Measurements from ENCODE around the gene GREB1L. TPM values are rescaled to one million over a fixed set of nuclear protein-coding genes. Genes with fewer than 3 reads are reported as not detected.

The GREB1L gene
- total RNA-seq (not detected), polyA plus RNA-seq (under 1 TPM in 2 of 4 donors, not detected in 2; 0.05 to 0.10 TPM)

- peaks cover 5% of the 10 kb centered on the region for H3K4me1 ChIP-seq (ENCODE audit: control insufficient read depth, insufficient read depth, low read length, poor library complexity, severe bottlenecking)
- Mint-ChIP-seq H3K27me3 (peaks cover 54% of the 10 kb centered on the region), H3K36me3 (no peaks in the 10 kb centered on the region), H3K4me3 (peak within 1 kb of the TSS in 1 of 4 donors; percentile 50), H3K27ac (no peak within 1 kb of the TSS), H3K4me1 (peaks cover 0 to 10% (median 2%) of the 10 kb centered on the region in 4 donors), H3K9me3 (peaks cover 0 to 4% (median 0%) of the 10 kb centered on the region in 7 donors)
- H3K36me3 ChIP-seq (ENCODE audit: control insufficient read depth, insufficient read depth, low read length) = no peaks in the 10 kb centered on the region
- peaks cover 24% of the 10 kb centered on the region for H3K27me3 ChIP-seq (ENCODE audit: control insufficient read depth, insufficient read depth, low read length)
- no peak within 1 kb of the TSS for H3K4me3 ChIP-seq (ENCODE audit: low read depth, low read length)
- H3K9me3 ChIP-seq (ENCODE audit: control insufficient read depth in 2 of 2, low read length in 2 of 2) = no peaks in the 10 kb centered on the region
- no peak within 1 kb of the TSS for H3K27ac ChIP-seq (ENCODE audit: insufficient read depth, low read length, poor library complexity, severe bottlenecking)
- ATAC-seq (ENCODE audit: low read depth in 2 of 2) = no peak
- DNase-seq = peak in 1 of 3 donors; percentile 2
Measured at GRCh38 chr18:21242141-21242779, at the start of gene GREB1L. GREB1L (plus strand) TSS chr18:21242232; CDS start chr18:21383519, 141,287 bp downstream.

- Mint-ChIP-seq H3K4me3 (no peak overlapping the region), H3K9me3 (no peaks in the 10 kb centered on the region), H3K36me3 (no peaks in the 10 kb centered on the region), H3K4me1 (no peaks in the 10 kb centered on the region), H3K27me3 (peaks cover 16% of the 10 kb centered on the region), H3K27ac (no peak overlapping the region)
- Histone ChIP-seq H3K27ac (ENCODE audit: insufficient read depth, low read length, poor library complexity, severe bottlenecking) (no peak overlapping the region), H3K27me3 (ENCODE audit: control insufficient read depth, insufficient read depth, low read length) (peaks cover 2% of the 10 kb centered on the region), H3K36me3 (ENCODE audit: control insufficient read depth, insufficient read depth, low read length) (no peaks in the 10 kb centered on the region), H3K4me3 (ENCODE audit: low read depth, low read length) (no peak overlapping the region), H3K9me3 (ENCODE audit: control insufficient read depth in 2 of 2, low read length in 2 of 2) (no peaks in the 10 kb centered on the region), H3K4me1 (ENCODE audit: control insufficient read depth, insufficient read depth, low read length, poor library complexity, severe bottlenecking) (no peaks in the 10 kb centered on the region)
- DNase-seq (no peak), ATAC-seq (ENCODE audit: low read depth in 2 of 2) (no peak)
Measured at GRCh38 chr18:21192308-21192624, 49.8 kb upstream of the GREB1L start.

- ATAC-seq (ENCODE audit: low read depth in 2 of 2) = no peak
- H3K27ac Mint-ChIP-seq = no peak overlapping the region
- Histone ChIP-seq H3K27ac (ENCODE audit: insufficient read depth, low read length, poor library complexity, severe bottlenecking) (no peak overlapping the region), H3K4me1 (ENCODE audit: control insufficient read depth, insufficient read depth, low read length, poor library complexity, severe bottlenecking) (no peaks in the 10 kb centered on the region), H3K4me3 (ENCODE audit: low read depth, low read length) (no peak overlapping the region), H3K27me3 (ENCODE audit: control insufficient read depth, insufficient read depth, low read length) (peaks cover 2% of the 10 kb centered on the region), H3K36me3 (ENCODE audit: control insufficient read depth, insufficient read depth, low read length) (no peaks in the 10 kb centered on the region), H3K9me3 (ENCODE audit: control insufficient read depth in 2 of 2, low read length in 2 of 2) (no peaks in the 10 kb centered on the region)
- no peaks in the 10 kb centered on the region for H3K4me1 Mint-ChIP-seq
- no peaks in the 10 kb centered on the region for H3K36me3 Mint-ChIP-seq
- H3K9me3 Mint-ChIP-seq = no peaks in the 10 kb centered on the region
- H3K4me3 Mint-ChIP-seq = no peak overlapping the region
- peaks cover 17% of the 10 kb centered on the region for H3K27me3 Mint-ChIP-seq
- DNase-seq = peak in 2 of 3 donors; percentile 32 to 42
Measured at GRCh38 chr18:21194871-21195771, 46.9 kb upstream of the GREB1L start.

GRCh38 chr18:21196426-21196825 is 45.6 kb upstream of the GREB1L start:
- no peaks in the 10 kb centered on the region for H3K36me3 ChIP-seq (ENCODE audit: control insufficient read depth, insufficient read depth, low read length)
- no peaks in the 10 kb centered on the region for H3K9me3 ChIP-seq (ENCODE audit: control insufficient read depth in 2 of 2, low read length in 2 of 2)
- Mint-ChIP-seq H3K4me3 (no peak overlapping the region), H3K4me1 (no peaks in the 10 kb centered on the region), H3K27ac (no peak overlapping the region), H3K9me3 (no peaks in the 10 kb centered on the region), H3K36me3 (no peaks in the 10 kb centered on the region), H3K27me3 (peaks cover 18% of the 10 kb centered on the region)
- H3K4me3 ChIP-seq (ENCODE audit: low read depth, low read length) = no peak overlapping the region
- H3K4me1 ChIP-seq (ENCODE audit: control insufficient read depth, insufficient read depth, low read length, poor library complexity, severe bottlenecking) = no peaks in the 10 kb centered on the region
- DNase-seq = no peak
- H3K27me3 ChIP-seq (ENCODE audit: control insufficient read depth, insufficient read depth, low read length) = peaks cover 2% of the 10 kb centered on the region
- no peak for ATAC-seq (ENCODE audit: low read depth in 2 of 2)
- H3K27ac ChIP-seq (ENCODE audit: insufficient read depth, low read length, poor library complexity, severe bottlenecking) = no peak overlapping the region

DNA sequence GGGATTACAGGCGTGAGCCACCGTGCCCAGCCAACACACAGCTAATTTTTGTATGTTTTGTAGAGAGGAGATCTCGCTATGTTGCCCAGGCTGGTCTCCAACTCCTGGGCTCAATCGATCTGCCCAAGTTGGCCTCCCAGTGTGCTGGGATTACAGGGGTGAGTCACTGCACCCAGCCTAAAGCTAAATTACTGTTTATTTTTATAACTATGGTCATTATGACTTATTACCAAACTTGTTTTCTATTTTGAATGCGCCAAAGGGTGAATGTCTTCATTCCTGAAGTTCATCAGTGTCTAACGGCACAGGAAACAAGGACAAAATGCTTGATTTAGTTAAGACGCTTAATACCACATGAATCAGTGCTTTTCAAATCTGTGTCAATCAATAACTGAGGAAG is 38.9 kb upstream of the GREB1L start:
- Mint-ChIP-seq H3K27me3 (peaks cover 8% of the 10 kb centered on the region), H3K36me3 (no peaks in the 10 kb centered on the region), H3K4me1 (no peaks in the 10 kb centered on the region), H3K4me3 (no peak overlapping the region), H3K9me3 (no peaks in the 10 kb centered on the region), H3K27ac (no peak overlapping the region)
- ATAC-seq (ENCODE audit: low read depth in 2 of 2) = no peak
- Histone ChIP-seq H3K27me3 (ENCODE audit: control insufficient read depth, insufficient read depth, low read length) (no peaks in the 10 kb centered on the region), H3K9me3 (ENCODE audit: control insufficient read depth in 2 of 2, low read length in 2 of 2) (no peaks in the 10 kb centered on the region), H3K4me1 (ENCODE audit: control insufficient read depth, insufficient read depth, low read length, poor library complexity, severe bottlenecking) (no peaks in the 10 kb centered on the region), H3K36me3 (ENCODE audit: control insufficient read depth, insufficient read depth, low read length) (no peaks in the 10 kb centered on the region), H3K27ac (ENCODE audit: insufficient read depth, low read length, poor library complexity, severe bottlenecking) (no peak overlapping the region), H3K4me3 (ENCODE audit: low read depth, low read length) (no peak overlapping the region)
- no peak for DNase-seq

DNA sequence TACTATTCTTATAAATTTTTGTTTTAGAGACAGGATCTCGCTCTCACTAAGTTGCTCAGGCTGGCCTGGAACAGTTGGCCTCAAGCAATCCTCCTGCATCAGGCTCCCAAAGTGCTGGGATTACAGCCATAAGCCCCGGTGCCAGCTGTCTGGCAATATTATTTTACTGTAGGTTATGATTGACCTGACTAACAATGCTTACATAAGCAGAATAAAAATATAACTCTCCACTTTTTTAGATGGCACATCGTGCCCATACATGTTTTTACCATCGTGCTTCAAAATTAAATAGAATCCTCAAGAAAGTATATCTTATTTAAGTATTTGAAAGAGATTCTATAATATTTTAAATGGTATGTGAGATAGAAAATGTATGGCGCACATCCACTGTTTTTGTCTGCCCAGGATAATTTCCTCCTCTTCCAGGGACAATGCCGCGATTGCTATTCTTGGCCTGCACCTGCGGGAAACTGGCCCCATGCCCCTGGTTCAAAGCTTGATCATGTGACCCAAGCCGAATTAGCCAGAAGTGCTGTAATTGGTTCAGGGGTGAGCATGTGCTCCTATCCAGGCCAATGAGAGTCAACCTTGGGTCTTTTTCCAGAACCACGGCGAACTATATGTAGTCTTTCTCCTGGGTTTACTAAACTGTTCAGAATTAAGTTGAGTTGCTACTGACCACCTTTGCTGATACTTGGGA is 38.3 kb upstream of the GREB1L start:
- Mint-ChIP-seq H3K27ac (peak overlapping the region in 1 of 3 donors; percentile 43), H3K4me1 (no peaks in the 10 kb centered on the region), H3K4me3 (no peak overlapping the region), H3K36me3 (no peaks in the 10 kb centered on the region), H3K9me3 (no peaks in the 10 kb centered on the region), H3K27me3 (peaks cover 8% of the 10 kb centered on the region)
- Histone ChIP-seq H3K36me3 (ENCODE audit: control insufficient read depth, insufficient read depth, low read length) (no peaks in the 10 kb centered on the region), H3K4me3 (ENCODE audit: low read depth, low read length) (no peak overlapping the region), H3K27me3 (ENCODE audit: control insufficient read depth, insufficient read depth, low read length) (no peaks in the 10 kb centered on the region), H3K9me3 (ENCODE audit: control insufficient read depth in 2 of 2, low read length in 2 of 2) (no peaks in the 10 kb centered on the region), H3K27ac (ENCODE audit: insufficient read depth, low read length, poor library complexity, severe bottlenecking) (no peak overlapping the region), H3K4me1 (ENCODE audit: control insufficient read depth, insufficient read depth, low read length, poor library complexity, severe bottlenecking) (no peaks in the 10 kb centered on the region)
- DNase-seq = no peak
- no peak for ATAC-seq (ENCODE audit: low read depth in 2 of 2)

DNA sequence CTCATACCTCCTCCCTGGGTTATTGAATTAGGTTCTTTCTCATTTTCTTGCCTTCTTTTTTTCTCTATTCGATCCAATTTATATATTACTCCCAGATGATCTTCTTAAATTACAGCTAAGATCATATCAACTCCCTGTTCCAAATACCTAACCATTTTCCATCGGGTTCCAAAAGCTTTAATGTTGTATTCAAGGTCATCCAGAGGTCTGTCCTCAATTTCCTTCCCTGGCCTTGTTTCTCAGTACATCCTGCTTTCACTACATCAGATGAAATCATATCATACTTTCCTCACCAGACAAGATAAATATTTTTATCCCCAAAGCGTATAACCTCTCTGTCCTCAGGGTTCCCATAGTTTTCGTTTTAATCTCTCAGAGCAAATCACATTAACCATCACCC is 36.3 kb upstream of the GREB1L start:
- no peaks in the 10 kb centered on the region for H3K4me1 ChIP-seq (ENCODE audit: control insufficient read depth, insufficient read depth, low read length, poor library complexity, severe bottlenecking)
- Mint-ChIP-seq H3K4me1 (no peaks in the 10 kb centered on the region), H3K9me3 (no peaks in the 10 kb centered on the region), H3K36me3 (no peaks in the 10 kb centered on the region), H3K4me3 (no peak overlapping the region), H3K27me3 (peaks cover 6% of the 10 kb centered on the region), H3K27ac (no peak overlapping the region)
- H3K4me3 ChIP-seq (ENCODE audit: low read depth, low read length) = no peak overlapping the region
- ATAC-seq (ENCODE audit: low read depth in 2 of 2) = no peak
- H3K9me3 ChIP-seq (ENCODE audit: control insufficient read depth in 2 of 2, low read length in 2 of 2) = no peaks in the 10 kb centered on the region
- H3K27ac ChIP-seq (ENCODE audit: insufficient read depth, low read length, poor library complexity, severe bottlenecking) = no peak overlapping the region
- no peak for DNase-seq
- no peaks in the 10 kb centered on the region for H3K27me3 ChIP-seq (ENCODE audit: control insufficient read depth, insufficient read depth, low read length)
- H3K36me3 ChIP-seq (ENCODE audit: control insufficient read depth, insufficient read depth, low read length) = no peaks in the 10 kb centered on the region
